Astrocyte of the spinal cord (primary cell): ENCODE data around the gene TMUB1.

Source experiments
- DNase-seq: peaks from one replicate; pipeline ENCODE4 v3.0.0; 2011; ENCODE audit warnings: low read depth, low spot score
- H3K4me3 ChIP-seq: 2 replicates; pipeline ENCODE4 v1.5.1; 2011; ENCODE audit warnings: low read depth, mild to moderate bottlenecking, low read length, moderate library complexity
- in situ Hi-C: cut with HindIII; loops from 2 replicates; pipeline ENCODE4 v1.10.0; 2017; ENCODE audit warnings: low sequenced_read_pairs
- TF ChIP-seq, protein P1 (sequence below): IDR thresholded peaks from 2 replicates; pipeline ENCODE4 v1.5.1; 2012; ENCODE audit warnings: low read depth, mild to moderate bottlenecking, low read length, inconsistent platforms

TMUB1 gene

DNA sequence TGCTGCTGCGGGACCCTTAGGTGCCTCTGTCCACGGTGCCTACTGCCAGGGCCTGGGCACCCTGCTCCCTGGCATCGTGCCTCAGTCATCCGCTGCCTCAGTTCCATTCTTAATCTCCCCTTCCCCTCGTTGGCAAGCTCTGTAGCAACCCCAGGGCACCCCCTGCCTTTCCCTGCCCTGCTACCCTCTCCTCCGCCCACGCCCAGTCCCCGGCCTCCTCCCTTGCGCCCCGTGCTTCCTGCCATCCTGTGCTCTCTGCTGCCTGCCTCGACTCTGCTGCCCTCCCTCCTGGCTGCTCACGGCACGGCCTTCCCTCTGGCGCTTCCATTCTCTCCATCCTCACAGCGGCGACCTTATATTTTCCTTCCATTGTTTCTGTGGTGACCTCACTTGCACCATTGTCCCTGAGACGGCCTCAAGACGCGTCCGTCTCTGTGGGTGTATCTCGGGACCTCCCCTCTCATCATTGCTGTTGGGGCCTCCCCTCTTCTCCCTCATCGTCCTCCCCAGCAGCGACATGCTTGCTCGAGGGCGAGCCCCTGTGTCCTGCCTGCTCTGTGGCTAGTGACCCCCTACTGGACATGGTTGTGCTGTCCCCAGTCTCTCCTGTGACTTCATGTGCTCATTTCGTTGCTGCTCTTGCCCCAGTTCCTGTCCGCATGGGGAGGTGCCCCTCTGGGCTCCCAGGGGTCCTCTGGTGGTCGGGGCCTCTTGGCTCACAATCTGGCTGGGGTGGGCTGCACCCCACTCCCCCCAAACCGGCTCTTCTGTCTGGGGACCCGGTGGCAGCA lies 38.3 kb upstream of the TMUB1 start:
- in situ Hi-C loops: no loop called here
- TF ChIP-seq, protein P1, sequence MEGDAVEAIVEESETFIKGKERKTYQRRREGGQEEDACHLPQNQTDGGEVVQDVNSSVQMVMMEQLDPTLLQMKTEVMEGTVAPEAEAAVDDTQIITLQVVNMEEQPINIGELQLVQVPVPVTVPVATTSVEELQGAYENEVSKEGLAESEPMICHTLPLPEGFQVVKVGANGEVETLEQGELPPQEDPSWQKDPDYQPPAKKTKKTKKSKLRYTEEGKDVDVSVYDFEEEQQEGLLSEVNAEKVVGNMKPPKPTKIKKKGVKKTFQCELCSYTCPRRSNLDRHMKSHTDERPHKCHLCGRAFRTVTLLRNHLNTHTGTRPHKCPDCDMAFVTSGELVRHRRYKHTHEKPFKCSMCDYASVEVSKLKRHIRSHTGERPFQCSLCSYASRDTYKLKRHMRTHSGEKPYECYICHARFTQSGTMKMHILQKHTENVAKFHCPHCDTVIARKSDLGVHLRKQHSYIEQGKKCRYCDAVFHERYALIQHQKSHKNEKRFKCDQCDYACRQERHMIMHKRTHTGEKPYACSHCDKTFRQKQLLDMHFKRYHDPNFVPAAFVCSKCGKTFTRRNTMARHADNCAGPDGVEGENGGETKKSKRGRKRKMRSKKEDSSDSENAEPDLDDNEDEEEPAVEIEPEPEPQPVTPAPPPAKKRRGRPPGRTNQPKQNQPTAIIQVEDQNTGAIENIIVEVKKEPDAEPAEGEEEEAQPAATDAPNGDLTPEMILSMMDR: no peak
- H3K4me3 ChIP-seq: no peak overlapping the region
- DNase-seq: no peak

GRCh38 chr7:151120896-151121295 lies 37.6 kb upstream of the TMUB1 start:
- in situ Hi-C loops: no loop called here
- TF ChIP-seq, protein P1: no peak
- no peak for DNase-seq
- no peak overlapping the region for H3K4me3 ChIP-seq

DNA sequence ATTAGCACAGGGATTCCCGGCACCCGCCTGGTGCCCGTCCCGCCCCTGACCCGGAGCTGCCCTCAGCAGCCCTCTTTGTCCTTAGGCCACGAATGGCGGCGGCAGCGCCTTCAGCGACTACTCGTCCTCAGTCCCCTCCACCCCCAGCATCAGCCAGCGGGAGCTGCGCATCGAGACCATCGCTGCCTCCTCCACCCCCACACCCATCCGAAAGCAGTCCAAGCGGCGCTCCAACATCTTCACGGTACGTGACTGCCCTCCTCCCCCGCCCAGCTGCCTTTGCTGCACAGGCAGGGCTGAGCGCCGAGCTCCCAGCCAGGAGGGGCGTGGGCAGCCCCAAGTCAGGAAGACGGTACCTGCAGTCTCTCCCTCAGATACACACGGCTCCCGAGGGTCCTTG lies 36.6 kb upstream of the TMUB1 start:
- TF ChIP-seq, protein P1: no peak
- no peak for DNase-seq
- in situ Hi-C loops: no loop called here
- H3K4me3 ChIP-seq: no peak overlapping the region

DNA sequence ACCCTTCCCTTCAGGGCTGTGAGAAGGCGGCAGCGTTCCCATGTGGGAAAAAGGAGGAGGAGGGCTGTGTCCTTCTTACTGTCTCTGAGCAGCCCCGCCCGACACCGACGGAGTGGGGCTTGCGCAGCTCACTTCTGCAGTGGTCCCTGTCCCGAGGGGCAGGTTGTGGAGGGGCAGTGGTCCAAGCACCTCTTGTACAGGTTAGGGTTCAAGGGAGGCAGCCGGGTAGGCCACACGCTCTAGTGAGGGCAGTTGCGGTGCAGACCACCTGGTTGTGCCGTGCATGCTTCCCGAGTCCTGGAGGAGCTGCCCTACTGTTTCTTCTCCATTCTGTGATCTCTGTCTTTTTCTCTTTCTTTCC lies 35.7 kb upstream of the TMUB1 start:
- TF ChIP-seq, protein P1: no peak
- no peak overlapping the region for H3K4me3 ChIP-seq
- in situ Hi-C loops: no loop called here
- no peak for DNase-seq

DNA sequence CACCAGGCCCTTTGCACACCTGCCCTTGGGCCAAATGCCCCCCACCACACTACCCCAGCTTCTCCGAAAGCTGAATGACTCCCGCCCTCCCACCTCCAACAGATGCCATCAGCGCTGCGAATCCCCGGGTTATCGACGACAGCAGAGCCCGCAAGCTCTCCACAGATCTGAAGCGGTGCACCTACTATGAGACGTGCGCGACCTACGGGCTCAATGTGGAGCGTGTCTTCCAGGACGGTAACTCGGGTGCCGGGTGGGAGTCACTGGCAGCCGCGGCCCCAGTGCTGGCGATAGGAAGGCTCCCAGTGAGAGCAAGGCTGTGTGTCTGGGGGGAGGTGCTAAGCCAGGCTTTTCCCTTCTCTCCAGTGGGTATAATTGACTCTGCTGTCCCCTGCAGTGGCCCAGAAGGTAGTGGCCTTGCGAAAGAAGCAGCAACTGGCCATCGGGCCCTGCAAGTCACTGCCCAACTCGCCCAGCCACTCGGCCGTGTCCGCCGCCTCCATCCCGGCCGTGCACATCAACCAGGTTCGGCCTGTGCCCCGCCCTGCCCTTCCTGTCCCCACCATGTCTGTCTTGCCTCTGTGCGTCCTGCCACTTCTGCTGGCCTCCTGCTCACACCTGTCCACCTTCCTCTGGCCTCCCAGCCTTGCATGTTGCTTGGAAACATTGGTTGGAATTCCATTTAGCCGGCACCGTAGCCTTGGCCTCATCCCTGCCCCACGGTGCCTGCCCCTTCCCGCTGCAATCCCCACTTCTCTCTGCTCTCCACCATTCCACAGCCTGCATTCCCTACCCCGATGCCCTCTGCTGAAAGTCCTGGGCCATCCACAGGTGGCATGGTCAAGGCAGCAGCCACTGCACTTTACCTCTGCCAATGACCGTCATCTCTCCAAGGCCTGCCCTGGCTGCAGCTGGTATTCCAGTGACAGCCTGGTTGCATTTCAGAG lies 35.1 kb upstream of the TMUB1 start:
- H3K4me3 ChIP-seq: no peak overlapping the region
- DNase-seq: no peak
- TF ChIP-seq, protein P1: no peak
- in situ Hi-C loops: no loop called here

GRCh38 chr7:151117565-151117964 lies 34.3 kb upstream of the TMUB1 start:
- no peak overlapping the region for H3K4me3 ChIP-seq
- in situ Hi-C loops: no loop called here
- TF ChIP-seq, protein P1: no peak
- no peak for DNase-seq
